ENCODE results near the gene LDLRAD4. TPM values are rescaled to one million over a fixed set of nuclear protein-coding genes. Genes with fewer than 3 reads are reported as not detected.

The LDLRAD4 gene
- total RNA-seq, 1 experiment from 2014 or later: not detected

DNA sequence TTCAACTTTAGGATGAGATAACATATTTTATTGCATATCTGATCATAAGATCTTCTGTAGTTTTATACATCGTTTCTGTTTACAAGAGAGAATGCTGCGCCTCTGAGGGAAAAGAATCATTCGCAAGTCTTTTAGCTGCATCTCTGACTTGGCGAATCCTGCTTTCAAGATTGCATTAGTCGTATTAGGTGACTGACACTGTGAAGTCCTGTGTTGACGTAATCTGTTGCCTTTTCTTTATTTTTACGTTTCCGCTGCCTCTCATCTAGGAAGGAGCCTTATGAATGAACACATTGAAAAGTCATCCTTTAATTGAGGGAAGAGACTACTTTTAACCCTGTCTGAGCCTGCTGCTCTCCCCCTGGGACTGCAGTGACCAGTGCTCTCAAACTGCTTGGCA lies 101.5 kb downstream of the LDLRAD4 start:
- Histone ChIP-seq H3K9me2 (replicated peaks; ENCODE audit: low read length) (no peaks in the 10 kb centered on the region), H4K20me1 (ENCODE audit: low read length) (no peaks in the 10 kb centered on the region), H3K4me2 (ENCODE audit: low read length) (no peak overlapping the region), H3F3A (ENCODE audit: low read length, unreplicated experiment) (no peaks in the 10 kb centered on the region), H3K79me2 (ENCODE audit: low read length) (no peaks in the 10 kb centered on the region), H3K27me3 (ENCODE audit: low read length) (peaks cover 72% of the 10 kb centered on the region), H3K4me1 (ENCODE audit: insufficient read depth, low read length) (no peaks in the 10 kb centered on the region), H3K4me3 (ENCODE audit: low read length) (no peak overlapping the region), H3K9ac (ENCODE audit: low read length) (no peak overlapping the region), H2AFZ (ENCODE audit: low read length) (no peak overlapping the region), H3K9me3 (ENCODE audit: low read length) (no peaks in the 10 kb centered on the region), H3K27ac (ENCODE audit: low read length) (no peak overlapping the region), H3K36me3 (ENCODE audit: low read depth, low read length) (no peaks in the 10 kb centered on the region)
- intact Hi-C loops (cut with micrococcal nuclease): no loop called here
- CTCF ChIA-PET: no interaction called here
- no peak for TF ChIP-seq EZH2 (IDR thresholded peaks at IDR 0.05; ENCODE audit: low read length, unreplicated experiment)
- TF ChIP-seq, protein P1, sequence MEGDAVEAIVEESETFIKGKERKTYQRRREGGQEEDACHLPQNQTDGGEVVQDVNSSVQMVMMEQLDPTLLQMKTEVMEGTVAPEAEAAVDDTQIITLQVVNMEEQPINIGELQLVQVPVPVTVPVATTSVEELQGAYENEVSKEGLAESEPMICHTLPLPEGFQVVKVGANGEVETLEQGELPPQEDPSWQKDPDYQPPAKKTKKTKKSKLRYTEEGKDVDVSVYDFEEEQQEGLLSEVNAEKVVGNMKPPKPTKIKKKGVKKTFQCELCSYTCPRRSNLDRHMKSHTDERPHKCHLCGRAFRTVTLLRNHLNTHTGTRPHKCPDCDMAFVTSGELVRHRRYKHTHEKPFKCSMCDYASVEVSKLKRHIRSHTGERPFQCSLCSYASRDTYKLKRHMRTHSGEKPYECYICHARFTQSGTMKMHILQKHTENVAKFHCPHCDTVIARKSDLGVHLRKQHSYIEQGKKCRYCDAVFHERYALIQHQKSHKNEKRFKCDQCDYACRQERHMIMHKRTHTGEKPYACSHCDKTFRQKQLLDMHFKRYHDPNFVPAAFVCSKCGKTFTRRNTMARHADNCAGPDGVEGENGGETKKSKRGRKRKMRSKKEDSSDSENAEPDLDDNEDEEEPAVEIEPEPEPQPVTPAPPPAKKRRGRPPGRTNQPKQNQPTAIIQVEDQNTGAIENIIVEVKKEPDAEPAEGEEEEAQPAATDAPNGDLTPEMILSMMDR (conservative IDR thresholded peaks at IDR 0.05; ENCODE audit: low read depth, low read length): no peak
- TF ChIP-seq EZH2phosphoT487 (IDR thresholded peaks at IDR 0.05; ENCODE audit: borderline replicate concordance, low read length): no peak
- POLR2A ChIA-PET (ENCODE audit: unreplicated experiment): no interaction called here
- BruUV-seq (replicated peaks): no TSS peak
- no peak for DNase-seq
- no peak for ATAC-seq

DNA sequence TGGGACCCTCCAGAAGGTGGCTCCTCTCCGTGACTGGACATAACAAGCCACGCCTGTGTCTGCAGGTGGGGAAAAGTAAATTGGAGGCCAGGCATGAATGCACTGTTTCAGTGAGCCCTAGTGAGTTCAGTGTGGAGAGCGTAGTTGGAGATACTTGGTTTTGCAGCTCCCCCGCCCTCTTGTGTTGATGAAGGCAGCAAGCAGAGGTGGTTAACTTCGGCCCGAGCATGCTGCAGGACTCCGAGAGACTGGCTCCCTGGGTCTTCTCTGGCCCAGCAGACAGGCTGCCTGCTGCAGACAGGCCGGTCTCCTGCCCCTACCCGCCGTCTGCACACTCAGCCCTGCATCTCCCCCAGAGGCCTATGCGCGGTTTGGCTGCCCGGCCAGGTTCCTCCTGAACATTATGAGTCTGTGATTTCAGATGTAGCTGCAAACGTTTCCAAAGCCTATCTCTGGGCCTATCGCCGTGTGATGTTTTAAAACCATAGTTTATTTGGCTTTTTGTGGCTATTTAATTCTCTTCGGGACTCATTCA lies 102.4 kb downstream of the LDLRAD4 start:
- DNase-seq: no peak
- CTCF ChIA-PET: no interaction called here
- H2AFZ ChIP-seq (ENCODE audit: low read length): no peak overlapping the region
- no TSS peak for BruUV-seq (replicated peaks)
- H3K4me3 ChIP-seq (ENCODE audit: low read length): no peak overlapping the region
- H3K79me2 ChIP-seq (ENCODE audit: low read length): no peaks in the 10 kb centered on the region
- no peaks in the 10 kb centered on the region for H3K4me1 ChIP-seq (ENCODE audit: insufficient read depth, low read length)
- no peak overlapping the region for H3K4me2 ChIP-seq (ENCODE audit: low read length)
- H3K27ac ChIP-seq (ENCODE audit: low read length): no peak overlapping the region
- no peaks in the 10 kb centered on the region for H4K20me1 ChIP-seq (ENCODE audit: low read length)
- no peaks in the 10 kb centered on the region for H3K36me3 ChIP-seq (ENCODE audit: low read depth, low read length)
- no peak for TF ChIP-seq EZH2 (IDR thresholded peaks at IDR 0.05; ENCODE audit: low read length, unreplicated experiment)
- no peak for TF ChIP-seq EZH2phosphoT487 (IDR thresholded peaks at IDR 0.05; ENCODE audit: borderline replicate concordance, low read length)
- TF ChIP-seq, protein P1 (conservative IDR thresholded peaks at IDR 0.05; ENCODE audit: low read depth, low read length): no peak
- intact Hi-C loops (cut with micrococcal nuclease): no loop called here
- ATAC-seq: no peak
- POLR2A ChIA-PET (ENCODE audit: unreplicated experiment): no interaction called here
- no peaks in the 10 kb centered on the region for H3F3A ChIP-seq (ENCODE audit: low read length, unreplicated experiment)
- no peak overlapping the region for H3K9ac ChIP-seq (ENCODE audit: low read length)
- H3K9me2 ChIP-seq (replicated peaks; ENCODE audit: low read length): no peaks in the 10 kb centered on the region
- no peaks in the 10 kb centered on the region for H3K9me3 ChIP-seq (ENCODE audit: low read length)
- H3K27me3 ChIP-seq (ENCODE audit: low read length): peaks cover 77% of the 10 kb centered on the region

DNA sequence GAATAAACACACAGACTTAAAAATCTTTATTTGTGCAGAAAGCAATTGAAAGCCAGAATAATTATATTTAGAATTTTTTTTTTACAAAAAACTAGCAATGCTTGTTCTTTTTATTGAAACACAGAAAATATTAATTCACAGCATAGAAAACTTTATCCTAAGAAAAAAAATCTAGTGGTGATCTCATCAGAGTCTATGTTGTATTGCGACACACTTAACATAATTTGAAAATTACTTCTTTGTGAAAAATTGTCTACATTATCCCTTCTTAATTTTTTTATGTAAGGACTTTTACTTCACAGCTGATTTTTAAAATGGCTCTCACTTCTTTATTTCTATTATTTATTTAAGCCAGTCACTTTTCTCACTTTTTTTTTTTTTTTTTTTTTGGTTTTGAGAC lies 103.4 kb downstream of the LDLRAD4 start:
- Histone ChIP-seq H3K9me3 (ENCODE audit: low read length) (no peaks in the 10 kb centered on the region), H3K79me2 (ENCODE audit: low read length) (no peaks in the 10 kb centered on the region), H3K27ac (ENCODE audit: low read length) (no peak overlapping the region), H3K4me1 (ENCODE audit: insufficient read depth, low read length) (no peaks in the 10 kb centered on the region), H3F3A (ENCODE audit: low read length, unreplicated experiment) (no peaks in the 10 kb centered on the region), H3K27me3 (ENCODE audit: low read length) (peaks cover 77% of the 10 kb centered on the region), H3K36me3 (ENCODE audit: low read depth, low read length) (no peaks in the 10 kb centered on the region), H2AFZ (ENCODE audit: low read length) (no peak overlapping the region), H3K4me3 (ENCODE audit: low read length) (no peak overlapping the region), H3K9me2 (replicated peaks; ENCODE audit: low read length) (no peaks in the 10 kb centered on the region), H4K20me1 (ENCODE audit: low read length) (no peaks in the 10 kb centered on the region), H3K9ac (ENCODE audit: low read length) (no peak overlapping the region), H3K4me2 (ENCODE audit: low read length) (no peak overlapping the region)
- TF ChIP-seq, protein P1 (conservative IDR thresholded peaks at IDR 0.05; ENCODE audit: low read depth, low read length): no peak
- TF ChIP-seq EZH2 (IDR thresholded peaks at IDR 0.05; ENCODE audit: low read length, unreplicated experiment) (no peak), EZH2phosphoT487 (IDR thresholded peaks at IDR 0.05; ENCODE audit: borderline replicate concordance, low read length) (no peak)
- ATAC-seq: no peak
- no TSS peak for BruUV-seq (replicated peaks)
- no peak for DNase-seq
- POLR2A ChIA-PET (ENCODE audit: unreplicated experiment): no interaction called here
- intact Hi-C loops (cut with micrococcal nuclease): no loop called here
- CTCF ChIA-PET: no interaction called here
